Measurements from ENCODE around the gene CASTOR1. TPM values are rescaled to one million over a fixed set of nuclear protein-coding genes. Genes with fewer than 3 reads are reported as not detected.

Gene CASTOR1
- total RNA-seq, 1 experiment from 2014 or later, result 2.0 TPM

DNA sequence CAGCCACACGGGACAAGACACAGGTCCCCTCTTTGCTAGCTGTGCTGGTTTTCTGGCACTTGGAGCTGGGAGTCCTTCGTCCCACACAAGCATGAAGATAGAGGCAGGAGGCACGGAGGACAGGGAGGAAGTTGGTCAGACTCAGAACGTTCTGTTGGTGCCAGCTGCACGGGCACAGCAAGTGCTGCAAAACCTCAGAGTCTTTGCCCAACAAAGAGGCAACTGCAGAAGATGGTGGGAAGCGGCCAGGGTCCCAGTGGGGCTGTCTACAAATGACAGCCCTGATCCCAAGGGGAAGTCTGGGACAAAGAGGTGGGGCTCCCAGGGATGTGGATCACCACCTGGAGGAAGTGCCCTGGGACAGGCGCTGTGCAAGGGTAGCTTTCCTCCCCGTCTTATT, 13.3 kb downstream of the CASTOR1 start:
- no peak for DNase-seq (ENCODE audit: low spot score)
- ChIA-PET POLR2A (ENCODE audit: low non-redundant PET) (no interaction called here), CTCF (no interaction called here)
- no peaks in the 10 kb centered on the region for H3K27me3 ChIP-seq (replicated peaks; ENCODE audit: insufficient read depth, low read depth, low read length, poor library complexity)
- H3K27ac ChIP-seq (ENCODE audit: low read depth, low read length, poor library complexity, severe bottlenecking), result no peak overlapping the region
- TF ChIP-seq, protein P1, sequence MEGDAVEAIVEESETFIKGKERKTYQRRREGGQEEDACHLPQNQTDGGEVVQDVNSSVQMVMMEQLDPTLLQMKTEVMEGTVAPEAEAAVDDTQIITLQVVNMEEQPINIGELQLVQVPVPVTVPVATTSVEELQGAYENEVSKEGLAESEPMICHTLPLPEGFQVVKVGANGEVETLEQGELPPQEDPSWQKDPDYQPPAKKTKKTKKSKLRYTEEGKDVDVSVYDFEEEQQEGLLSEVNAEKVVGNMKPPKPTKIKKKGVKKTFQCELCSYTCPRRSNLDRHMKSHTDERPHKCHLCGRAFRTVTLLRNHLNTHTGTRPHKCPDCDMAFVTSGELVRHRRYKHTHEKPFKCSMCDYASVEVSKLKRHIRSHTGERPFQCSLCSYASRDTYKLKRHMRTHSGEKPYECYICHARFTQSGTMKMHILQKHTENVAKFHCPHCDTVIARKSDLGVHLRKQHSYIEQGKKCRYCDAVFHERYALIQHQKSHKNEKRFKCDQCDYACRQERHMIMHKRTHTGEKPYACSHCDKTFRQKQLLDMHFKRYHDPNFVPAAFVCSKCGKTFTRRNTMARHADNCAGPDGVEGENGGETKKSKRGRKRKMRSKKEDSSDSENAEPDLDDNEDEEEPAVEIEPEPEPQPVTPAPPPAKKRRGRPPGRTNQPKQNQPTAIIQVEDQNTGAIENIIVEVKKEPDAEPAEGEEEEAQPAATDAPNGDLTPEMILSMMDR (conservative IDR thresholded peaks at IDR 0.05; ENCODE audit: low read depth, low read length), result no peak
- TF ChIP-seq EZH2 (IDR thresholded peaks at IDR 0.05; ENCODE audit: borderline replicate concordance, low read depth, low read length, poor library complexity, severe bottlenecking), result no peak
- H3K9me3 ChIP-seq (ENCODE audit: low read depth, low read length, poor library complexity, severe bottlenecking), result no peaks in the 10 kb centered on the region
- no peak overlapping the region for H3K4me3 ChIP-seq (ENCODE audit: low read depth, low read length, poor library complexity, severe bottlenecking)
- BruUV-seq (replicated peaks), result no TSS peak
- H3K36me3 ChIP-seq (ENCODE audit: insufficient read depth, low read length, poor library complexity, severe bottlenecking), result no peaks in the 10 kb centered on the region
- intact Hi-C loops (cut with micrococcal nuclease; ENCODE audit: unreplicated experiment), result no loop called here
- no peaks in the 10 kb centered on the region for H3K4me1 ChIP-seq (ENCODE audit: insufficient read depth, low read length, poor library complexity, severe bottlenecking)

DNA sequence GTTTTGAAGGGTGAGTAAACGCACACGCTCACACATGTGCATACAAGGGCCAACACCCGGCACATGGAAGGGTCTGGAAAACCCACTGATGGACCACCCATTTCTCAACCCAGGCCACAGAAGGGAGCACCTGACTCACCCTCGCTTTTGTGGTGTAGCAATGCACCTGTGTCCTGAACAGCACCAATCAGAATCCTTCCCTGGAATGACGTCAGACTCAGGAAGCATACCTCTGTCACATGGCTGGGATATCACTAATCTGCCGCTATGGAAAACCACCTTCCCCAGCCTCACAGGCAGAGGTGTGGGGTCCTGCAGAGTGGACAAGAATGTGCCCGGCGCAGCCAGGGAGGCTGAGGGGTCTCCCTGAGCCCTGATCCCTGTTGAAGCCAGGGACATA, 13.7 kb downstream of the CASTOR1 start:
- H3K36me3 ChIP-seq (ENCODE audit: insufficient read depth, low read length, poor library complexity, severe bottlenecking), result no peaks in the 10 kb centered on the region
- no peak overlapping the region for H3K4me3 ChIP-seq (ENCODE audit: low read depth, low read length, poor library complexity, severe bottlenecking)
- H3K9me3 ChIP-seq (ENCODE audit: low read depth, low read length, poor library complexity, severe bottlenecking), result no peaks in the 10 kb centered on the region
- no peak for DNase-seq (ENCODE audit: low spot score)
- no TSS peak for BruUV-seq (replicated peaks)
- H3K4me1 ChIP-seq (ENCODE audit: insufficient read depth, low read length, poor library complexity, severe bottlenecking), result no peaks in the 10 kb centered on the region
- intact Hi-C loops (cut with micrococcal nuclease; ENCODE audit: unreplicated experiment), result no loop called here
- ChIA-PET CTCF (no interaction called here), POLR2A (ENCODE audit: low non-redundant PET) (no interaction called here)
- TF ChIP-seq, protein P1 (conservative IDR thresholded peaks at IDR 0.05; ENCODE audit: low read depth, low read length), result no peak
- TF ChIP-seq EZH2 (IDR thresholded peaks at IDR 0.05; ENCODE audit: borderline replicate concordance, low read depth, low read length, poor library complexity, severe bottlenecking), result no peak
- H3K27ac ChIP-seq (ENCODE audit: low read depth, low read length, poor library complexity, severe bottlenecking), result no peak overlapping the region
- no peaks in the 10 kb centered on the region for H3K27me3 ChIP-seq (replicated peaks; ENCODE audit: insufficient read depth, low read depth, low read length, poor library complexity)

DNA sequence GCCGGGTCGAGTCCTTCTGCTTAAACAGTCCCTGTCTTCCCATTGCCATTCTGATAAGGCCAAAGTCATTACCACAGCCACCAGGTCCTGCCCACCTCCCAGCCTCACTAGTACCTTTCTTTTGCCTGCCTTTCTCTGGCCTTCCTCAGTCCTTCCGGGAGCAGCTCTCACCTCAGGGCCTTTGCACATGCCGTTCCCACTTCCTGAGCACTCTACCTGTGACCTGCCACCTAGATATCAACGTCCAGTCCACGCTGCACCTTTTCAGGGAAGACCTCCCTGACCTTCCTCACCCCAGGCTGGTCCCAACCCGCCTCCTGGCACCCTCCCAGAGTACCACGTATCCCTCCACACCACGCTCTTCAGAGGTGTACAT, 14.9 kb downstream of the CASTOR1 start:
- ChIA-PET CTCF (no interaction called here), POLR2A (ENCODE audit: low non-redundant PET) (interaction anchor here (0.6 kb wide), 1 partner anchor 666 kb away, joined by 3 read pairs; no protein-coding TSS in a partner anchor)
- Histone ChIP-seq H3K36me3 (ENCODE audit: insufficient read depth, low read length, poor library complexity, severe bottlenecking) (no peaks in the 10 kb centered on the region), H3K9me3 (ENCODE audit: low read depth, low read length, poor library complexity, severe bottlenecking) (no peaks in the 10 kb centered on the region), H3K27ac (ENCODE audit: low read depth, low read length, poor library complexity, severe bottlenecking) (no peak overlapping the region), H3K27me3 (replicated peaks; ENCODE audit: insufficient read depth, low read depth, low read length, poor library complexity) (no peaks in the 10 kb centered on the region), H3K4me3 (ENCODE audit: low read depth, low read length, poor library complexity, severe bottlenecking) (no peak overlapping the region), H3K4me1 (ENCODE audit: insufficient read depth, low read length, poor library complexity, severe bottlenecking) (no peaks in the 10 kb centered on the region)
- intact Hi-C loops (cut with micrococcal nuclease; ENCODE audit: unreplicated experiment), result no loop called here
- TF ChIP-seq, protein P1 (conservative IDR thresholded peaks at IDR 0.05; ENCODE audit: low read depth, low read length), result no peak
- no peak for TF ChIP-seq EZH2 (IDR thresholded peaks at IDR 0.05; ENCODE audit: borderline replicate concordance, low read depth, low read length, poor library complexity, severe bottlenecking)
- no peak for DNase-seq (ENCODE audit: low spot score)
- BruUV-seq (replicated peaks), result no TSS peak
